ENCODE data around the gene HPCA. TPM values are rescaled to one million over a fixed set of nuclear protein-coding genes. Genes with fewer than 3 reads are reported as not detected.

The HPCA gene
- total RNA-seq, 4 donors from 2014 or later, result 0.19 TPM; not detected in 3

GRCh38 chr1:32928715-32929114 is 42.4 kb downstream of the HPCA start:
- TF ChIP-seq, protein P1, sequence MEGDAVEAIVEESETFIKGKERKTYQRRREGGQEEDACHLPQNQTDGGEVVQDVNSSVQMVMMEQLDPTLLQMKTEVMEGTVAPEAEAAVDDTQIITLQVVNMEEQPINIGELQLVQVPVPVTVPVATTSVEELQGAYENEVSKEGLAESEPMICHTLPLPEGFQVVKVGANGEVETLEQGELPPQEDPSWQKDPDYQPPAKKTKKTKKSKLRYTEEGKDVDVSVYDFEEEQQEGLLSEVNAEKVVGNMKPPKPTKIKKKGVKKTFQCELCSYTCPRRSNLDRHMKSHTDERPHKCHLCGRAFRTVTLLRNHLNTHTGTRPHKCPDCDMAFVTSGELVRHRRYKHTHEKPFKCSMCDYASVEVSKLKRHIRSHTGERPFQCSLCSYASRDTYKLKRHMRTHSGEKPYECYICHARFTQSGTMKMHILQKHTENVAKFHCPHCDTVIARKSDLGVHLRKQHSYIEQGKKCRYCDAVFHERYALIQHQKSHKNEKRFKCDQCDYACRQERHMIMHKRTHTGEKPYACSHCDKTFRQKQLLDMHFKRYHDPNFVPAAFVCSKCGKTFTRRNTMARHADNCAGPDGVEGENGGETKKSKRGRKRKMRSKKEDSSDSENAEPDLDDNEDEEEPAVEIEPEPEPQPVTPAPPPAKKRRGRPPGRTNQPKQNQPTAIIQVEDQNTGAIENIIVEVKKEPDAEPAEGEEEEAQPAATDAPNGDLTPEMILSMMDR (IDR thresholded peaks at IDR 0.05), result no peak
- no peak for TF ChIP-seq POLR2A (IDR thresholded peaks at IDR 0.05)
- H3K4me3 ChIP-seq (ENCODE audit: low read depth, poor library complexity, severe bottlenecking), result no peak overlapping the region
- 85 to 86% methylated on average over 8 of the region's 8 CpGs for WGBS, 2 donors
- intact Hi-C loops (cut with DNase I; ENCODE audit: low total_unique reads), result loop anchor here (10.0 kb wide), 1 partner anchor 126 kb away; no protein-coding TSS in a partner anchor
- DNase-seq (ENCODE audit: low spot score in 2 of 2), result no peak

DNA sequence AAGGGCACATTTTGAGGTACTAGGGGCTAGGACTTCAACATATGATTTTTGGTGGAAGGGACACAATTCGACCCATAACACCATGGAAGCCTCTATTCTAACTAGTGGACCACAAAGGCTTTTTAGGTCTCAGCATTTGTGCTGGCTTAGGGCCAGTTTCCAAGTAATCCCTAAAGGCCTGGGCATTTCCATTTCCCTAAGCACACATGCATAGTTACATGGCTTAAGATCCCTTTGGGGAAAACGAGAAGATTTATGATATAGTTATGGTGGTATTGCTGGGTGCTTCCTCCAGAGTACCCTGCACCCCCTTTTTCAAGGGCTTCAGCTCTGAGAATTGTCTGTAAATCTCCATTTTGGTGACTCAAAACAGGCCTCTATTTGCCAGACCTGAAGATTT is 43.1 kb downstream of the HPCA start:
- no peak overlapping the region for H3K4me3 ChIP-seq (ENCODE audit: low read depth, poor library complexity, severe bottlenecking)
- intact Hi-C loops (cut with DNase I; ENCODE audit: low total_unique reads), result loop anchor here (10.0 kb wide), 1 partner anchor 125 kb away; no protein-coding TSS in a partner anchor
- DNase-seq (ENCODE audit: low spot score in 2 of 2), result no peak
- TF ChIP-seq, protein P1 (IDR thresholded peaks at IDR 0.05), result no peak
- TF ChIP-seq POLR2A (IDR thresholded peaks at IDR 0.05), result no peak
- 74 to 75% methylated on average over 2 of the region's 2 CpGs for WGBS, 2 donors

DNA sequence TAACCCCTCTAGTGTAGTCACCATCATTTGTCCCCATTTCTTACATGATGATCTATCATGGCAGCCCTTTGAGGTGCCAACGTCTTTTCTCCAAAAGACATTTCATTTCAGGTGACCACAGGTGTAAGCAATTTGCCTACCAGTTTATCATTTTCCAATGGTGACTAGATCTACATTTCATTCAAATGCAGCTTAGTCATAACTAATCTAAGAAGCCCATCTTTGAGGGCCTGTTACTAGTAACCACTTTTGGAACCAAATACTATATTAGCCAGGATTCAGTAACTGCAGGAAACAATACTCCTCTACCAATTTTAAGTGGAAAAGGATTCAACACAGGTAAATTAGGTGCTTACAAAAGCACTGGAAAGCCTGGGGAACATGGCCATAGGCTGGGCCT is 45.5 kb downstream of the HPCA start:
- TF ChIP-seq POLR2A (IDR thresholded peaks at IDR 0.05), result no peak
- TF ChIP-seq, protein P1 (IDR thresholded peaks at IDR 0.05), result no peak
- intact Hi-C loops (cut with DNase I; ENCODE audit: low total_unique reads), result no loop called here
- 82 to 93% methylated on average over 1 of the region's 1 CpG for WGBS, 2 donors

DNA sequence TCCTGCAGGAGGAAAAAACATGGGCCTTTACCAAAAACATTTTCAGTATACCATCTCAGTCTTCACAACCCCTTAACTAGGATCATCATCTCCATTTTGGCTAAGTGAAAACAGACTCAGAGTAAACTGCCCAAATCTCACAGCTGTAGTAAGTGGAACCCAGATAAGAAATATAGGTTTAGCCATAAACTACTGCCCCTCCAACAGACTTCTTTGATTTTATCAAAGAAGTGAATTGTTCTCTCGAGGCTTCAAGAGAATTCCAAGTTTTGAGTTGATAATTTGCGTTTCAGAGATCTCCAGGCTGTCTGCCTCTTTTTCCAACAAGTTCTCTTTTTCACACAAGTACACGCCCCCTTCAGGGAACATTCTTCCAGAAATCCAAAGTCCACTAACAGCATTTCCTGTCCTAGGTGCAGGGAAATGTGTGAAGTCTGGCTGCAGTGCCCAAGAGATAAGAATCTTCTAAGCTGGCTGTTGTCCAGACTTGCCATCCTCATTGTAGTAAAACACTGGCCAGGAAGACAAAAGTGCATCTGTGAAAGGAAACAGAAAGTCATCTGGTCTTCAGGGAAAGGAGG is 47.5 kb downstream of the HPCA start:
- 33 to 39% methylated on average over 3 of the region's 3 CpGs for WGBS, 2 donors
- DNase-seq (ENCODE audit: low spot score in 2 of 2), result no peak
- intact Hi-C loops (cut with DNase I; ENCODE audit: low total_unique reads), result no loop called here

More for the DNA sequence above, 45.5 kb downstream of the HPCA start:
- DNase-seq (ENCODE audit: low spot score in 2 of 2), result no peak
- H3K4me3 ChIP-seq (ENCODE audit: low read depth, poor library complexity, severe bottlenecking), result no peak overlapping the region

DNA sequence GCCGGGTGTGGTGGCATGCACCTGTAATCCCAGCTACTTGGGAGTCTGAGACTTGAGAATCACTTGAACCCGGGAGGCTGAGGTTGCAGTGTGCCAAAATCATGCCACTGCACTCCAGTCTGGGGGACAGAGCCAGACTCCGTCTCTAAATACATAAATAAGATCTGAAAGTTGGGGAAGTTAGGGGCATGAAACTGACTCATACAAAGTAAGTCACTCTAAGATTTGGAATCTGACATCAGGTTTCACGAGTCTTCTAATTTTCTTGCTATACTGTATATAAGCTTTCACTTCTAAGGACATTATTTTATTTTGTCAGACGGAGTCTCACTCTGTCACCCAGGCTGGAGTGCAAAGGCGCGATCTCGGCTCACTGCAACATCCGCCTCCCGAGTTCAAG is 48.2 kb downstream of the HPCA start:
- intact Hi-C loops (cut with DNase I; ENCODE audit: low total_unique reads), result no loop called here
- no peak overlapping the region for H3K4me3 ChIP-seq (ENCODE audit: low read depth, poor library complexity, severe bottlenecking)
- WGBS, 2 donors, result 90 to 96% methylated on average over 10 of the region's 10 CpGs
- no peak for DNase-seq (ENCODE audit: low spot score in 2 of 2)
- TF ChIP-seq, protein P1 (IDR thresholded peaks at IDR 0.05), result no peak
- no peak for TF ChIP-seq POLR2A (IDR thresholded peaks at IDR 0.05)

More for the DNA sequence above, 47.5 kb downstream of the HPCA start:
- TF ChIP-seq POLR2A (IDR thresholded peaks at IDR 0.05), result no peak
- TF ChIP-seq, protein P1 (IDR thresholded peaks at IDR 0.05), result no peak
- H3K4me3 ChIP-seq (ENCODE audit: low read depth, poor library complexity, severe bottlenecking), result no peak overlapping the region

- DNase-seq (ENCODE audit: low spot score in 2 of 2), result no peak
- intact Hi-C loops (cut with DNase I; ENCODE audit: low total_unique reads), result no loop called here
- no peak for TF ChIP-seq POLR2A (IDR thresholded peaks at IDR 0.05)
- TF ChIP-seq, protein P1 (IDR thresholded peaks at IDR 0.05), result no peak
- H3K4me3 ChIP-seq (ENCODE audit: low read depth, poor library complexity, severe bottlenecking), result no peak overlapping the region
- 95 to 99% methylated on average over 4 of the region's 4 CpGs for WGBS, 2 donors
Measured at GRCh38 chr1:32937061-32937460, 50.8 kb downstream of the HPCA start.
